ENCODE results near the gene C3orf80.
"Not testable (repeated sequence)": the region's sequence is repeated elsewhere in the genome, so short reads cannot be mapped to it uniquely, and the experiment has no call there.

The C3orf80 gene

GRCh38 chr3:160225176-160226025, at the start of gene C3orf80:
C3orf80 (plus strand) TSS chr3:160225422; CDS start chr3:160225636, 214 bp downstream.
- peak in 1 of 3 donors; percentile 29 for DNase-seq (ENCODE audit: low read depth in 3 of 3, low spot score in 1 of 3)

GRCh38 chr3:160176923-160177322, 48.3 kb upstream of the C3orf80 start:
- no peak for DNase-seq (ENCODE audit: low read depth in 3 of 3, low spot score in 1 of 3)

GRCh38 chr3:160178661-160179060, 46.6 kb upstream of the C3orf80 start:
- DNase-seq (ENCODE audit: low read depth in 3 of 3, low spot score in 1 of 3) = not testable (repeated sequence)

GRCh38 chr3:160179403-160179802, 45.8 kb upstream of the C3orf80 start:
- not testable (repeated sequence) for DNase-seq (ENCODE audit: low read depth in 3 of 3, low spot score in 1 of 3)

- no peak for DNase-seq (ENCODE audit: low read depth in 3 of 3, low spot score in 1 of 3)
These were observed 45.3 kb upstream of the C3orf80 start for GRCh38 chr3:160179906-160180305.

GRCh38 chr3:160180581-160181216, 44.5 kb upstream of the C3orf80 start:
- no peak for DNase-seq (ENCODE audit: low read depth in 3 of 3, low spot score in 1 of 3)

GRCh38 chr3:160183345-160184076, 41.7 kb upstream of the C3orf80 start:
- DNase-seq (ENCODE audit: low read depth in 3 of 3, low spot score in 1 of 3) = no peak

- DNase-seq (ENCODE audit: low read depth in 3 of 3, low spot score in 1 of 3) = no peak
These were observed 40.6 kb upstream of the C3orf80 start for GRCh38 chr3:160184655-160185054.

- no peak for DNase-seq (ENCODE audit: low read depth in 3 of 3, low spot score in 1 of 3)
These were observed 39.5 kb upstream of the C3orf80 start for GRCh38 chr3:160185751-160186150.

GRCh38 chr3:160187288-160187687, 37.9 kb upstream of the C3orf80 start:
- no peak for DNase-seq (ENCODE audit: low read depth in 3 of 3, low spot score in 1 of 3)

GRCh38 chr3:160192310-160193029, 32.8 kb upstream of the C3orf80 start:
- no peak for DNase-seq (ENCODE audit: low read depth in 3 of 3, low spot score in 1 of 3)

- no peak for DNase-seq (ENCODE audit: low read depth in 3 of 3, low spot score in 1 of 3)
These were observed 31.5 kb upstream of the C3orf80 start for GRCh38 chr3:160193644-160194192.

- no peak for DNase-seq (ENCODE audit: low read depth in 3 of 3, low spot score in 1 of 3)
These were observed 30.8 kb upstream of the C3orf80 start for GRCh38 chr3:160194438-160194837.

GRCh38 chr3:160195106-160195505, 30.1 kb upstream of the C3orf80 start:
- no peak for DNase-seq (ENCODE audit: low read depth in 3 of 3, low spot score in 1 of 3)

GRCh38 chr3:160196511-160197104, 28.6 kb upstream of the C3orf80 start:
- DNase-seq (ENCODE audit: low read depth in 3 of 3, low spot score in 1 of 3) = no peak

- no peak for DNase-seq (ENCODE audit: low read depth in 3 of 3, low spot score in 1 of 3)
These were observed 26.1 kb upstream of the C3orf80 start for GRCh38 chr3:160199108-160199507.

GRCh38 chr3:160200353-160200752, 24.9 kb upstream of the C3orf80 start:
- no peak for DNase-seq (ENCODE audit: low read depth in 3 of 3, low spot score in 1 of 3)

GRCh38 chr3:160204396-160205011, 20.7 kb upstream of the C3orf80 start:
- DNase-seq (ENCODE audit: low read depth in 3 of 3, low spot score in 1 of 3) = not testable (repeated sequence)

GRCh38 chr3:160205606-160206005, 19.6 kb upstream of the C3orf80 start:
- no peak for DNase-seq (ENCODE audit: low read depth in 3 of 3, low spot score in 1 of 3)

- DNase-seq (ENCODE audit: low read depth in 3 of 3, low spot score in 1 of 3) = no peak
These were observed 14.9 kb upstream of the C3orf80 start for GRCh38 chr3:160210341-160210740.

Data from stimulated activated CD4-positive, alpha-beta T cell treated with anti-CD3 and anti-CD28 coated beads, TNF-alpha, amount 100 ng/mL, for 1 hour (primary cell).